Right lobe of liver (tissue), 4 donors: ENCODE measurements around the gene NT5C3A.

ENCODE experiments used
- POLR2A ChIP-seq: fragments of 450-650 bp; IDR thresholded peaks from one replicate; pipeline ENCODE4 v1.6.1; 2017; ENCODE audit warnings: antibody characterized with exemption, mild to moderate bottlenecking
- TF ChIP-seq, protein P1 (sequence below), 4 donors: fragments of 200-600 bp in 3 of 4; fragments of 450-650 bp in 1 of 4; IDR thresholded peaks; one replicate each; pipeline versions ENCODE4 v1.5.1 to v1.8.0; 2016 to 2022; ENCODE audit warnings: antibody characterized with exemption in 4 of 4, mild to moderate bottlenecking in 2 of 4
- donor health status: DM: no; HTN: no; CAD: no.
- donor health status: DM: no; HTN: no; CAD: no.
- donor health status: DM: no; HTN: yes; CAD: no.

DNA sequence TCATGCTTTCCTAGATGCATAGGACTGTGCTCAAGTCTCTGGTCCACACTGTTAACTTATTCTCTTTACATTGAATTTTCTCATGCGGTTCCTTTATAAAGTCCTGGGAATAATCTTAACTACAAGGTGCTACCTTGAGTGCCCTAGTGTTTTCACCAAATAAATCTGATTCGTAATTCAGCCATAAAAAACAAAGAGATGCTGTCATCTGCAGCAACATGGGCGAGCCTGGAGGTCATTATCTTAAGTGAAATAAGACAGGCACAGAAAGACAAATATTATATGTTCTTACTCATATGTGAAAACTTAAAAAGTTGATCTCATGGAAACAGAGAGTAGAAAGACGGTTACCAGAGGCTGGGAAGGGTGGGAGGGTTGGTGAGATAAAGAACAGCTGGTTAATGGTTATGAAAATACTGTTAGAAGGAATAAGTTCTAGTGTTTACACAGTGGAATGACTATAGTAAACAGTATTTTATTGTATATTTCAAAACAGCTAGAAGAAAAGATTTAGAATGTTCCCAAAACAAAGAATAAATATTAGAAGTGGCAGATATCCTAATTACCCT lies 38.3 kb downstream of the NT5C3A start:
- TF ChIP-seq, protein P1, sequence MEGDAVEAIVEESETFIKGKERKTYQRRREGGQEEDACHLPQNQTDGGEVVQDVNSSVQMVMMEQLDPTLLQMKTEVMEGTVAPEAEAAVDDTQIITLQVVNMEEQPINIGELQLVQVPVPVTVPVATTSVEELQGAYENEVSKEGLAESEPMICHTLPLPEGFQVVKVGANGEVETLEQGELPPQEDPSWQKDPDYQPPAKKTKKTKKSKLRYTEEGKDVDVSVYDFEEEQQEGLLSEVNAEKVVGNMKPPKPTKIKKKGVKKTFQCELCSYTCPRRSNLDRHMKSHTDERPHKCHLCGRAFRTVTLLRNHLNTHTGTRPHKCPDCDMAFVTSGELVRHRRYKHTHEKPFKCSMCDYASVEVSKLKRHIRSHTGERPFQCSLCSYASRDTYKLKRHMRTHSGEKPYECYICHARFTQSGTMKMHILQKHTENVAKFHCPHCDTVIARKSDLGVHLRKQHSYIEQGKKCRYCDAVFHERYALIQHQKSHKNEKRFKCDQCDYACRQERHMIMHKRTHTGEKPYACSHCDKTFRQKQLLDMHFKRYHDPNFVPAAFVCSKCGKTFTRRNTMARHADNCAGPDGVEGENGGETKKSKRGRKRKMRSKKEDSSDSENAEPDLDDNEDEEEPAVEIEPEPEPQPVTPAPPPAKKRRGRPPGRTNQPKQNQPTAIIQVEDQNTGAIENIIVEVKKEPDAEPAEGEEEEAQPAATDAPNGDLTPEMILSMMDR (IDR thresholded peaks at IDR 0.05) = no peak
- TF ChIP-seq POLR2A = no peak
